SK-N-SH (cell line): ENCODE measurements around the gene OPHN1. TPM values are rescaled to one million over a fixed set of nuclear protein-coding genes. Genes with fewer than 3 reads are reported as not detected.
A peak's percentile ranks its signal among the peaks of the same experiment; 100 is the strongest.

Source experiments
- CTCF ChIA-PET: fragments of 300-600, 350-600 bp; formaldehyde crosslinking; extraction: SDS; loops from one replicate; lab custom pipeline; 2021; lab: Yijun Ruan, JAX
- POLR2A ChIA-PET: fragments of 350-600 bp; sonication (Branson Sonifier 250); formaldehyde crosslinking; extraction: SDS; loops from one replicate; lab custom pipeline; 2020; ENCODE audit warnings: antibody characterized with exemption, inconsistent platforms; lab: Yijun Ruan, JAX
- DNase-seq: peaks from one replicate; pipeline ENCODE4 v3.0.0; 2012
- H2AFZ ChIP-seq: fragments of 200-600 bp; sonication (generic); 2 replicates; pipeline ENCODE4 v1.8.1; 2016; ENCODE audit warnings: antibody characterized with exemption, mild to moderate bottlenecking, low read depth
- H3F3A ChIP-seq: fragments of 200-600 bp; sonication (generic); replicated peaks from 2 replicates; pipeline ENCODE3; 2016; ENCODE audit warnings: antibody characterized with exemption, mild to moderate bottlenecking; ENCODE audit not compliant: insufficient read depth
- H3K27ac ChIP-seq, 2 experiments: fragments of 200-500 bp in 1 of 2; fragments of 200-600 bp in 1 of 2; sonication (Bioruptor generic) in 1 of 2; sonication (generic), shearing (Covaris generic) in 1 of 2; 2 replicates each; pipeline versions ENCODE4 v1.5.1 to v1.6.1; 2014 to 2016; ENCODE audit warnings: low read depth in 2 of 2, inconsistent platforms in 1 of 2, low read length in 1 of 2, mild to moderate bottlenecking in 1 of 2, mixed read lengths in 1 of 2
- H3K27me3 ChIP-seq: fragments of 200-600 bp; sonication (generic), shearing (Covaris generic); 2 replicates; pipeline ENCODE4 v1.6.1; 2016; ENCODE audit warnings: mixed run types; ENCODE audit not compliant: insufficient read depth
- H3K36me3 ChIP-seq, 2 experiments: fragments of 200-500 bp in 1 of 2; fragments of 200-600 bp in 1 of 2; sonication (Bioruptor generic) in 1 of 2; sonication (generic) in 1 of 2; replicated peaks in 1 of 2; 2 replicates each; pipeline versions ENCODE3 to v1.5.1; 2014 to 2016; ENCODE audit warnings: low read length in 1 of 2, mild to moderate bottlenecking in 1 of 2; ENCODE audit not compliant: insufficient read depth in 2 of 2, control insufficient read depth in 1 of 2
- H3K4me1 ChIP-seq, 2 experiments: fragments of 200-500 bp in 1 of 2; fragments of 200-600 bp in 1 of 2; sonication (Bioruptor generic) in 1 of 2; sonication (generic), shearing (Covaris generic) in 1 of 2; 2 replicates each; pipeline versions ENCODE4 v1.5.1 to v1.6.1; 2014 to 2016; ENCODE audit warnings: low read depth in 1 of 2, low read length in 1 of 2, mixed run types in 1 of 2; ENCODE audit not compliant: insufficient read depth in 2 of 2, control insufficient read depth in 1 of 2
- H3K4me2 ChIP-seq: fragments of 200-600 bp; sonication (generic), shearing (Covaris generic); 2 replicates; pipeline ENCODE4 v1.6.1; 2017; ENCODE audit warnings: mixed run types
- H3K4me3 ChIP-seq, 2 experiments: fragments of 200-500 bp in 1 of 2; fragments of 200-600 bp in 1 of 2; sonication (Bioruptor generic) in 1 of 2; sonication (generic), shearing (Covaris generic) in 1 of 2; 2 replicates each; pipeline versions ENCODE4 v1.5.1 to v1.8.1; 2014 to 2016; ENCODE audit warnings: low read depth in 2 of 2, inconsistent platforms in 1 of 2, low read length in 1 of 2, mild to moderate bottlenecking in 1 of 2, mixed read lengths in 1 of 2, moderate library complexity in 1 of 2
- H3K79me2 ChIP-seq: fragments of 200-600 bp; sonication (generic); 2 replicates; pipeline ENCODE4 v1.8.1; 2017; ENCODE audit warnings: mild to moderate bottlenecking; ENCODE audit not compliant: insufficient read depth
- H3K9ac ChIP-seq: fragments of 200-600 bp; sonication (generic); 2 replicates; pipeline ENCODE4 v1.6.1; 2017; ENCODE audit warnings: mixed run types
- H3K9me2 ChIP-seq: fragments of 200-600 bp; sonication (generic); 2 replicates; pipeline ENCODE4 v1.6.1; 2017; ENCODE audit warnings: mixed run types
- H3K9me3 ChIP-seq: fragments of 200-600 bp; sonication (generic); 2 replicates; pipeline ENCODE4 v1.6.1; 2017; ENCODE audit warnings: mixed run types, mild to moderate bottlenecking, moderate library complexity
- H4K20me1 ChIP-seq: fragments of 200-600 bp; sonication (generic); 2 replicates; pipeline ENCODE4 v1.6.1; 2017; ENCODE audit warnings: mild to moderate bottlenecking, mixed run types; ENCODE audit not compliant: insufficient read depth
- CHD2 ChIP-seq: fragments of 150-350 bp; IDR thresholded peaks from 2 replicates; pipeline ENCODE4 v1.6.1; 2018; ENCODE audit warnings: low read length; ENCODE audit not compliant: partially characterized antibody
- ELF1 ChIP-seq: IDR thresholded peaks from 2 replicates; pipeline ENCODE4 v1.4.0; 2012
- EP300 ChIP-seq, 2 experiments: IDR thresholded peaks; 2 replicates each; pipeline versions ENCODE4 v1.4.0 to v1.6.1; 2012; ENCODE audit warnings: borderline replicate concordance in 1 of 2, low read depth in 1 of 2, low read length in 1 of 2
- FOXJ3 ChIP-seq: sonication (generic); formaldehyde crosslinking; IDR thresholded peaks from 2 replicates; pipeline ENCODE4 v1.5.1; 2020; ENCODE audit warnings: mild to moderate bottlenecking, missing genetic modification reagents
- FOXM1 ChIP-seq: IDR thresholded peaks from 2 replicates; pipeline ENCODE4 v1.4.0; 2012; ENCODE audit warnings: low read depth, mild to moderate bottlenecking
- GABPA ChIP-seq: IDR thresholded peaks from 2 replicates; pipeline ENCODE4 v1.4.0; 2012; ENCODE audit warnings: low read depth, mild to moderate bottlenecking
- GATA2 ChIP-seq: sonication (generic); formaldehyde crosslinking; IDR thresholded peaks from 2 replicates; pipeline ENCODE4 v1.5.0; 2020; ENCODE audit warnings: mild to moderate bottlenecking, missing genetic modification reagents
- JUND ChIP-seq: IDR thresholded peaks from 2 replicates; pipeline ENCODE4 v1.4.0; 2012
- MEF2A ChIP-seq: IDR thresholded peaks from 2 replicates; pipeline ENCODE4 v1.4.0; 2012; ENCODE audit warnings: low read depth, borderline replicate concordance
- NRF1 ChIP-seq: IDR thresholded peaks from 2 replicates; pipeline ENCODE4 v1.6.1; 2012; ENCODE audit warnings: low read depth, mild to moderate bottlenecking, low read length
- POLR2AphosphoS5 ChIP-seq: IDR thresholded peaks from 2 replicates; pipeline ENCODE4 v1.6.1; 2012; ENCODE audit warnings: low read depth, low read length
- RAD21 ChIP-seq: IDR thresholded peaks from 2 replicates; pipeline ENCODE4 v1.6.1; 2012; ENCODE audit warnings: mild to moderate bottlenecking, low read length
- RCOR1 ChIP-seq: fragments of 150-350 bp; IDR thresholded peaks from 2 replicates; pipeline ENCODE4 v1.6.1; 2017; ENCODE audit warnings: antibody characterized with exemption, low read length
- SIN3A ChIP-seq: IDR thresholded peaks from 2 replicates; pipeline ENCODE4 v1.6.1; 2012; ENCODE audit warnings: low read depth, mild to moderate bottlenecking, low read length, moderate library complexity, borderline replicate concordance
- TAF1 ChIP-seq: IDR thresholded peaks from 2 replicates; pipeline ENCODE4 v1.6.1; 2012; ENCODE audit warnings: low read depth, mild to moderate bottlenecking, low read length, moderate library complexity, borderline replicate concordance
- TCF12 ChIP-seq: IDR thresholded peaks from 2 replicates; pipeline ENCODE4 v1.4.0; 2012
- TEAD4 ChIP-seq: IDR thresholded peaks from 2 replicates; pipeline ENCODE4 v1.4.0; 2012; ENCODE audit warnings: mild to moderate bottlenecking, borderline replicate concordance; ENCODE audit not compliant: insufficient read depth
- YY1 ChIP-seq: IDR thresholded peaks from 2 replicates; pipeline ENCODE4 v1.4.0; 2012; ENCODE audit warnings: low read depth, mild to moderate bottlenecking
- WGBS: methylation state at CpG from one replicate; pipeline ENCODE4 v1.1.6; 2017; ENCODE audit warnings: low lambda C conversion rate; 5-methylcytosine and 5-hydroxymethylcytosine counted together
- polyA plus RNA-seq, 3 experiments: library from polyadenylated mRNA; depleted of rRNA; stranded (reverse); fragments of >200 nt; gene quantifications; 2 replicates each; pipeline ENCODE4 v1.2.3, GENCODE V29; 2012
- TF ChIP-seq, protein P1 (sequence below): IDR thresholded peaks from 2 replicates; pipeline ENCODE4; 2012
- TF ChIP-seq, protein P2 (sequence below): IDR thresholded peaks from 2 replicates; pipeline ENCODE4 v1.4.0; 2012; ENCODE audit warnings: low read depth, borderline replicate concordance
- TF ChIP-seq, protein P3 (sequence below): fragments of 150-350 bp; IDR thresholded peaks from 2 replicates; pipeline ENCODE4 v1.6.1; 2016; ENCODE audit warnings: mild to moderate bottlenecking, low read depth, low read length
- TF ChIP-seq, protein P4 (sequence below): fragments of 150-350 bp; IDR thresholded peaks from 2 replicates; pipeline ENCODE4 v1.6.1; 2017; ENCODE audit warnings: antibody characterized with exemption, low read length, low read depth, borderline replicate concordance
- TF ChIP-seq, protein P5 (sequence below): IDR thresholded peaks from 2 replicates; pipeline ENCODE4 v1.4.0; 2012; ENCODE audit warnings: low read depth

The OPHN1 gene
- polyA plus RNA-seq, 1 of the 3 experiments (the other 2 are of a cell fraction) = 1.7 TPM

DNA sequence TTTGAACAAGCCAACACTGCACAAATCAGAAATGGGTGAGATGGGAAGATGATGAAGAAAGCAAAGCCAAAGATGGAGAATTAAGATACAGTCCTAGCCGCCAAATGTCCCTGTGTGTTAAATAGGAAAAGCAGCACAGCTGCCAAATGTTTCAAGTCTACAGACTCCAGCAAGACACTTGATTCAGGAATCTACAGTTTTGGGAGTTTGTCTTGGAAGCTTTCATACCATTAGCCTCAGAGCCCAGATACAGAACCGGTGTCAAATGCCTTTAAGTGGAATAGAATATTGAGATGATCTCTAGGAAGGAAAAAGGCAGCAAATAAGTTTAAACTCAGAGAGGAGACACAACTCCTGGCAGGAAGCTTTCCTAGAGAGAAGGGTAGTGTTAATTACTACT, 30.3 kb downstream of the OPHN1 start (continued):
- TF ChIP-seq, protein P1, sequence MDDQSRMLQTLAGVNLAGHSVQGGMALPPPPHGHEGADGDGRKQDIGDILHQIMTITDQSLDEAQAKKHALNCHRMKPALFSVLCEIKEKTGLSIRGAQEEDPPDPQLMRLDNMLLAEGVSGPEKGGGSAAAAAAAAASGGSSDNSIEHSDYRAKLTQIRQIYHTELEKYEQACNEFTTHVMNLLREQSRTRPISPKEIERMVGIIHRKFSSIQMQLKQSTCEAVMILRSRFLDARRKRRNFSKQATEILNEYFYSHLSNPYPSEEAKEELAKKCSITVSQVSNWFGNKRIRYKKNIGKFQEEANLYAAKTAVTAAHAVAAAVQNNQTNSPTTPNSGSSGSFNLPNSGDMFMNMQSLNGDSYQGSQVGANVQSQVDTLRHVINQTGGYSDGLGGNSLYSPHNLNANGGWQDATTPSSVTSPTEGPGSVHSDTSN = no peak
- no peak for TF ChIP-seq NRF1
- TF ChIP-seq, protein P2, sequence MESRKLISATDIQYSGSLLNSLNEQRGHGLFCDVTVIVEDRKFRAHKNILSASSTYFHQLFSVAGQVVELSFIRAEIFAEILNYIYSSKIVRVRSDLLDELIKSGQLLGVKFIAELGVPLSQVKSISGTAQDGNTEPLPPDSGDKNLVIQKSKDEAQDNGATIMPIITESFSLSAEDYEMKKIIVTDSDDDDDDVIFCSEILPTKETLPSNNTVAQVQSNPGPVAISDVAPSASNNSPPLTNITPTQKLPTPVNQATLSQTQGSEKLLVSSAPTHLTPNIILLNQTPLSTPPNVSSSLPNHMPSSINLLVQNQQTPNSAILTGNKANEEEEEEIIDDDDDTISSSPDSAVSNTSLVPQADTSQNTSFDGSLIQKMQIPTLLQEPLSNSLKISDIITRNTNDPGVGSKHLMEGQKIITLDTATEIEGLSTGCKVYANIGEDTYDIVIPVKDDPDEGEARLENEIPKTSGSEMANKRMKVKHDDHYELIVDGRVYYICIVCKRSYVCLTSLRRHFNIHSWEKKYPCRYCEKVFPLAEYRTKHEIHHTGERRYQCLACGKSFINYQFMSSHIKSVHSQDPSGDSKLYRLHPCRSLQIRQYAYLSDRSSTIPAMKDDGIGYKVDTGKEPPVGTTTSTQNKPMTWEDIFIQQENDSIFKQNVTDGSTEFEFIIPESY = no peak

DNA sequence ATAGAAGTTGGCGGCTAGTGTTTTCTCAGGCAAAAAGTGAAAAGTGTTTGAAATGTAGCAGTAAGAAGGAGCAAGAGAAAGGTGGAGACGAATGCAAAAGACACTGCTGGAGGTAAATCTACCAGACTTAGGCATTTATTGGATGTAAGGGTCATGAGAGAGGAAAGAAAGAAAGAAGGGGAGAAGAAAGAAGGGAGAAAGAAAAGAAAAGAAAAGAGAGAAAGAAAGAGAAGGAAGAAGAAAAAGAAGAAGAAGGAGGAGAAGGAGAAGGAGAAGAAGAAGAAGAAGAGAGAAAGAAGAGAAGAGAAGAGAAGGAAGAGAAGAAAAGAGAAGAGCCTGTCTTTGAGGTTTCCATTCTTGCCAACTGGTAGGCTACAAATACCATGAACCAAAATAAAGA, 31.2 kb downstream of the OPHN1 start:
- CTCF ChIA-PET = no interaction called here
- POLR2A ChIA-PET = no interaction called here

DNA sequence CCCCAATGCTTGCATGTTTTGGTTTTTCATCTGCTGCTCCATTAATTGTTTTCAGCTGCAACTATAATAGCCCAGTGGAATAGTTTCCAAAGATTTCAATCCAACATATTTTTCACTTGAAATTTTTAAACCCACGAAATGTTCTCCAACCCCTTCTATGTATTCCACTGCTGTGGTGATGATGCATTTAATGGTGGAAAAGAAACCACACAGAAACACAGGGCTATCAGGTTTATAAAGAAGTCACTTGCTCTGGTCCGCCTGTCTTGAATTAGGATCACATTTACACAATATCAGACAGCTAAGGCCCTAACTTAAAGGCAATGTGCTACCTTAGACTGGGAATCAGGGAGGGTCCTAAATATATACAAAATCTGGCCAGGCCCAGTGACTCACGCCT, 35.0 kb downstream of the OPHN1 start:
- H3K9me3 ChIP-seq = no peaks in the 10 kb centered on the region
- WGBS = 45% methylated on average over 3 of the region's 3 CpGs
- H3K4me1 ChIP-seq = no peaks in the 10 kb centered on the region; a peak in 1 of 4 replicates
- no peaks in the 10 kb centered on the region for H3K9me2 ChIP-seq
- no peaks in the 10 kb centered on the region for H4K20me1 ChIP-seq
- no peaks in the 10 kb centered on the region for H3K36me3 ChIP-seq
- no peaks in the 10 kb centered on the region for H3F3A ChIP-seq
- H3K27ac ChIP-seq = peak overlapping the region in 1 of 2 experiments; percentile 55; a peak in 2 of 4 replicates
- H2AFZ ChIP-seq = no peak overlapping the region
- no peak overlapping the region for H3K4me2 ChIP-seq
- no peaks in the 10 kb centered on the region for H3K27me3 ChIP-seq
- ChIA-PET POLR2A (no interaction called here), CTCF (no interaction called here)
- no peak overlapping the region for H3K4me3 ChIP-seq
- H3K79me2 ChIP-seq = no peaks in the 10 kb centered on the region
- DNase-seq = no peak
- H3K9ac ChIP-seq = no peak overlapping the region
- TF ChIP-seq, protein P3, sequence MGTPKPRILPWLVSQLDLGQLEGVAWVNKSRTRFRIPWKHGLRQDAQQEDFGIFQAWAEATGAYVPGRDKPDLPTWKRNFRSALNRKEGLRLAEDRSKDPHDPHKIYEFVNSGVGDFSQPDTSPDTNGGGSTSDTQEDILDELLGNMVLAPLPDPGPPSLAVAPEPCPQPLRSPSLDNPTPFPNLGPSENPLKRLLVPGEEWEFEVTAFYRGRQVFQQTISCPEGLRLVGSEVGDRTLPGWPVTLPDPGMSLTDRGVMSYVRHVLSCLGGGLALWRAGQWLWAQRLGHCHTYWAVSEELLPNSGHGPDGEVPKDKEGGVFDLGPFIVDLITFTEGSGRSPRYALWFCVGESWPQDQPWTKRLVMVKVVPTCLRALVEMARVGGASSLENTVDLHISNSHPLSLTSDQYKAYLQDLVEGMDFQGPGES = no peak
- no peak for TF ChIP-seq POLR2AphosphoS5
- no peak for TF ChIP-seq YY1
- TF ChIP-seq, protein P4, sequence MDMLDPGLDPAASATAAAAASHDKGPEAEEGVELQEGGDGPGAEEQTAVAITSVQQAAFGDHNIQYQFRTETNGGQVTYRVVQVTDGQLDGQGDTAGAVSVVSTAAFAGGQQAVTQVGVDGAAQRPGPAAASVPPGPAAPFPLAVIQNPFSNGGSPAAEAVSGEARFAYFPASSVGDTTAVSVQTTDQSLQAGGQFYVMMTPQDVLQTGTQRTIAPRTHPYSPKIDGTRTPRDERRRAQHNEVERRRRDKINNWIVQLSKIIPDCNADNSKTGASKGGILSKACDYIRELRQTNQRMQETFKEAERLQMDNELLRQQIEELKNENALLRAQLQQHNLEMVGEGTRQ = no peak
- TF ChIP-seq ELF1 = no peak
- no peak for TF ChIP-seq JUND
- no peak for TF ChIP-seq FOXM1
- no peak for TF ChIP-seq MEF2A
- TF ChIP-seq CHD2 = no peak

More for the DNA sequence above, 31.2 kb downstream of the OPHN1 start:
- Histone ChIP-seq H3K4me3 (no peak overlapping the region), H2AFZ (no peak overlapping the region), H3K27ac (no peak overlapping the region), H3K27me3 (no peaks in the 10 kb centered on the region; the same call in 1 of the 2 replicates), H3K9me3 (no peaks in the 10 kb centered on the region), H3K79me2 (no peaks in the 10 kb centered on the region), H3K36me3 (no peaks in the 10 kb centered on the region), H3F3A (no peaks in the 10 kb centered on the region), H4K20me1 (no peaks in the 10 kb centered on the region), H3K4me1 (no peaks in the 10 kb centered on the region; a peak in 1 of 4 replicates), H3K9me2 (no peaks in the 10 kb centered on the region), H3K9ac (no peak overlapping the region), H3K4me2 (no peak overlapping the region)
- 41% methylated on average over 2 of the region's 2 CpGs for WGBS
- no peak for TF ChIP-seq SIN3A
- TF ChIP-seq TCF12 = no peak
- no peak for TF ChIP-seq RCOR1
- TF ChIP-seq RAD21 = no peak
- TF ChIP-seq JUND = no peak
- TF ChIP-seq GABPA = no peak
- TF ChIP-seq EP300 (IDR thresholded peaks at IDR 0.05; ENCODE audit: borderline replicate concordance in 1 of 2, low read depth in 1 of 2, low read length in 1 of 2) = no peak
- no peak for TF ChIP-seq TAF1
- TF ChIP-seq, protein P4 = no peak
- TF ChIP-seq, protein P5, sequence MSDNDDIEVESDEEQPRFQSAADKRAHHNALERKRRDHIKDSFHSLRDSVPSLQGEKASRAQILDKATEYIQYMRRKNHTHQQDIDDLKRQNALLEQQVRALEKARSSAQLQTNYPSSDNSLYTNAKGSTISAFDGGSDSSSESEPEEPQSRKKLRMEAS = no peak
- no peak for TF ChIP-seq TEAD4
- TF ChIP-seq FOXJ3 (CRISPR knock-in tag) = no peak
- no peak for TF ChIP-seq GATA2 (CRISPR knock-in tag)
- TF ChIP-seq MEF2A = no peak
- DNase-seq = no peak
